CD14-positive monocyte (primary cell): ENCODE results near the gene MYOCD. TPM values are rescaled to one million over a fixed set of nuclear protein-coding genes. Genes with fewer than 3 reads are reported as not detected.

Experiments
- DNase-seq, 3 donors: peaks; one replicate each; pipeline ENCODE4 v3.0.0-alpha.2; 2011 to 2022
- H2AFZ ChIP-seq: 2 replicates; pipeline ENCODE4 v1.6.0; 2012; ENCODE audit warnings: mild to moderate bottlenecking, low read depth, low read length, inconsistent platforms; ENCODE audit not compliant: insufficient read depth, poor library complexity, severe bottlenecking
- H3K27ac ChIP-seq, 2 donors: 1 replicate in 1 of 2; 2 replicates in 1 of 2; pipeline ENCODE4 v1.5.1; 2012 to 2013; ENCODE audit warnings: low read length in 2 of 2, control low read depth in 1 of 2, inconsistent platforms in 1 of 2, low read depth in 1 of 2, mild to moderate bottlenecking in 1 of 2
- H3K27me3 ChIP-seq, 2 donors: one replicate each; pipeline versions ENCODE4 v1.6.0 to v1.6.1; 2011 to 2013; ENCODE audit warnings: low read length in 2 of 2; ENCODE audit not compliant: control insufficient read depth in 2 of 2, insufficient read depth in 2 of 2
- H3K36me3 ChIP-seq, 2 donors: replicated peaks in 1 of 2; 1 replicate in 1 of 2; 2 replicates in 1 of 2; pipeline versions ENCODE4 v1.5.1 to v1.6.1; 2012 to 2013; ENCODE audit warnings: low read length in 2 of 2, control low read depth in 1 of 2, inconsistent platforms in 1 of 2, mild to moderate bottlenecking in 1 of 2; ENCODE audit not compliant: insufficient read depth in 2 of 2, control insufficient read depth in 1 of 2
- H3K4me1 ChIP-seq, 2 donors: 1 replicate in 1 of 2; 2 replicates in 1 of 2; pipeline versions ENCODE4 v1.5.1 to v1.6.1; 2012 to 2013; ENCODE audit warnings: low read length in 2 of 2, control low read depth in 1 of 2, inconsistent platforms in 1 of 2, mild to moderate bottlenecking in 1 of 2, moderate library complexity in 1 of 2; ENCODE audit not compliant: insufficient read depth in 2 of 2, control insufficient read depth in 1 of 2
- H3K4me2 ChIP-seq: replicated peaks from 2 replicates; pipeline ENCODE3; 2012; ENCODE audit warnings: low read length, moderate library complexity, mild to moderate bottlenecking; ENCODE audit not compliant: poor library complexity, severe bottlenecking; ENCODE audit errors: extremely low read depth
- H3K4me3 ChIP-seq, 3 experiments: fragments of 200-600 bp in 1 of 3; sonication (generic) in 1 of 3; replicated peaks in 1 of 3; 1 replicate in 2 of 3; 2 replicates in 1 of 3; pipeline ENCODE4 v1.5.1; 2011 to 2013; ENCODE audit warnings: low read length in 3 of 3, mild to moderate bottlenecking in 3 of 3, control low read depth in 2 of 3, low read depth in 2 of 3, inconsistent platforms in 1 of 3, moderate library complexity in 1 of 3
- H3K79me2 ChIP-seq: 2 replicates; pipeline ENCODE4 v1.6.0; 2012; ENCODE audit warnings: mild to moderate bottlenecking, control low read depth, inconsistent platforms, low read length, moderate library complexity; ENCODE audit not compliant: insufficient read depth
- H3K9ac ChIP-seq: 2 replicates; pipeline ENCODE4 v1.6.0; 2017; ENCODE audit warnings: low read length, mild to moderate bottlenecking; ENCODE audit not compliant: insufficient read depth, poor library complexity, severe bottlenecking
- H3K9me3 ChIP-seq, 2 donors: replicated peaks in 1 of 2; 1 replicate in 1 of 2; 2 replicates in 1 of 2; pipeline versions ENCODE4 v1.5.1 to v1.6.1; 2012 to 2013; ENCODE audit warnings: low read length in 2 of 2, control low read depth in 1 of 2; ENCODE audit not compliant: control insufficient read depth in 1 of 2, insufficient read depth in 1 of 2
- H4K20me1 ChIP-seq: 2 replicates; pipeline ENCODE4 v1.6.0; 2012; ENCODE audit warnings: mild to moderate bottlenecking, low read length, control low read depth, moderate library complexity; ENCODE audit not compliant: insufficient read depth
- H3K27ac Mint-ChIP-seq, 7 donors: one replicate each; pipeline ENCODE4 v1.8.0; 2020; ENCODE audit warnings: mild to moderate bottlenecking in 7 of 7, mixed read lengths in 7 of 7, moderate library complexity in 6 of 7, inconsistent platforms in 2 of 7
- H3K27me3 Mint-ChIP-seq, 3 donors: one replicate each; pipeline ENCODE4 v1.8.0; 2021 to 2022; ENCODE audit warnings: low read depth in 3 of 3, mild to moderate bottlenecking in 3 of 3, mixed read lengths in 3 of 3, moderate library complexity in 3 of 3, inconsistent platforms in 1 of 3
- H3K36me3 Mint-ChIP-seq, 2 donors: one replicate each; pipeline ENCODE4 v1.8.0; 2020; ENCODE audit warnings: mixed read lengths in 2 of 2, inconsistent platforms in 1 of 2, mild to moderate bottlenecking in 1 of 2
- H3K4me1 Mint-ChIP-seq: one replicate; pipeline ENCODE4 v1.8.0; 2020; ENCODE audit warnings: mild to moderate bottlenecking, mixed read lengths
- H3K4me3 Mint-ChIP-seq, 2 donors: one replicate each; pipeline ENCODE4 v1.8.0; 2020; ENCODE audit warnings: mild to moderate bottlenecking in 2 of 2, mixed read lengths in 2 of 2, moderate library complexity in 1 of 2
- H3K9me3 Mint-ChIP-seq, 7 donors: one replicate each; pipeline ENCODE4 v1.8.0; 2020 to 2022; ENCODE audit warnings: mixed read lengths in 7 of 7, mild to moderate bottlenecking in 6 of 7, moderate library complexity in 6 of 7, inconsistent platforms in 2 of 7
- WGBS: methylation state at CpG from one replicate; pipeline ENCODE4 v1.1.5; 2013; ENCODE audit warnings: missing lambda C conversion rate; ENCODE audit not compliant: insufficient coverage; 5-methylcytosine and 5-hydroxymethylcytosine counted together
- intact Hi-C, 2 donors: fragments of 100-400 bp; cut with micrococcal nuclease; formaldehyde crosslinking; loops; one replicate each; pipeline versions ENCODE4 v1.15.0 to v1.15.1; 2023
- polyA plus RNA-seq, 3 donors: library from polyadenylated mRNA; depleted of rRNA in 1 of 3; unstranded in 2 of 3; stranded (reverse) in 1 of 3; fragments of 300-500 nt in 2 of 3; fragments of >200 nt in 1 of 3; fragmentation: Illumina TruSeq in 2 of 3; gene quantifications; 1 replicate in 2 of 3; 2 replicates in 1 of 3; pipeline ENCODE4 v1.2.3, GENCODE V29; 2012 to 2021
- TF ChIP-seq, protein P1 (sequence below): fragments of 200-600 bp; IDR thresholded peaks from one replicate; pipeline ENCODE4 v1.8.0; 2022; ENCODE audit warnings: antibody characterized with exemption, mild to moderate bottlenecking

The MYOCD gene
- polyA plus RNA-seq, 3 donors = not detected

GRCh38 chr17:12732366-12732765 is 66.7 kb downstream of the MYOCD start:
- Histone ChIP-seq H3K27ac (no peak overlapping the region), H3K36me3 (no peaks in the 10 kb centered on the region), H3K27me3 (no peaks in the 10 kb centered on the region), H4K20me1 (no peaks in the 10 kb centered on the region), H3K9me3 (peaks cover 0 to 3% of the 10 kb centered on the region in 2 donors), H3K4me1 (no peaks in the 10 kb centered on the region), H3K4me2 (no peak overlapping the region), H2AFZ (no peak overlapping the region), H3K79me2 (no peaks in the 10 kb centered on the region), H3K9ac (no peak overlapping the region), H3K4me3 (no peak overlapping the region)
- peaks cover 0 to 5% (median 2%) of the 10 kb centered on the region in 3 donors for H3K27me3 Mint-ChIP-seq
- H3K9me3 Mint-ChIP-seq = peaks cover 0 to 10% (median 4%) of the 10 kb centered on the region in 7 donors
- no peak overlapping the region for H3K4me3 Mint-ChIP-seq
- 96% methylated on average over 5 of the region's 8 CpGs for WGBS
- TF ChIP-seq, protein P1, sequence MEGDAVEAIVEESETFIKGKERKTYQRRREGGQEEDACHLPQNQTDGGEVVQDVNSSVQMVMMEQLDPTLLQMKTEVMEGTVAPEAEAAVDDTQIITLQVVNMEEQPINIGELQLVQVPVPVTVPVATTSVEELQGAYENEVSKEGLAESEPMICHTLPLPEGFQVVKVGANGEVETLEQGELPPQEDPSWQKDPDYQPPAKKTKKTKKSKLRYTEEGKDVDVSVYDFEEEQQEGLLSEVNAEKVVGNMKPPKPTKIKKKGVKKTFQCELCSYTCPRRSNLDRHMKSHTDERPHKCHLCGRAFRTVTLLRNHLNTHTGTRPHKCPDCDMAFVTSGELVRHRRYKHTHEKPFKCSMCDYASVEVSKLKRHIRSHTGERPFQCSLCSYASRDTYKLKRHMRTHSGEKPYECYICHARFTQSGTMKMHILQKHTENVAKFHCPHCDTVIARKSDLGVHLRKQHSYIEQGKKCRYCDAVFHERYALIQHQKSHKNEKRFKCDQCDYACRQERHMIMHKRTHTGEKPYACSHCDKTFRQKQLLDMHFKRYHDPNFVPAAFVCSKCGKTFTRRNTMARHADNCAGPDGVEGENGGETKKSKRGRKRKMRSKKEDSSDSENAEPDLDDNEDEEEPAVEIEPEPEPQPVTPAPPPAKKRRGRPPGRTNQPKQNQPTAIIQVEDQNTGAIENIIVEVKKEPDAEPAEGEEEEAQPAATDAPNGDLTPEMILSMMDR = no peak
- intact Hi-C loops = no loop called here
- no peak overlapping the region for H3K27ac Mint-ChIP-seq
- H3K4me1 Mint-ChIP-seq = no peaks in the 10 kb centered on the region
- DNase-seq = no peak
- no peaks in the 10 kb centered on the region for H3K36me3 Mint-ChIP-seq

GRCh38 chr17:12734926-12735325 is 69.2 kb downstream of the MYOCD start:
- TF ChIP-seq, protein P1 = no peak
- H3K9ac ChIP-seq = no peak overlapping the region
- no peak for DNase-seq
- H3K27ac ChIP-seq = no peak overlapping the region
- H4K20me1 ChIP-seq = no peaks in the 10 kb centered on the region
- H3K4me1 ChIP-seq = no peaks in the 10 kb centered on the region
- Mint-ChIP-seq H3K27me3 (peaks cover 0 to 4% (median 2%) of the 10 kb centered on the region in 3 donors), H3K36me3 (no peaks in the 10 kb centered on the region), H3K4me3 (no peak overlapping the region), H3K27ac (no peak overlapping the region), H3K4me1 (no peaks in the 10 kb centered on the region), H3K9me3 (peaks cover 0 to 7% (median 2%) of the 10 kb centered on the region in 7 donors)
- no peak overlapping the region for H3K4me2 ChIP-seq
- WGBS = 71% methylated on average over 4 of the region's 7 CpGs
- no peak overlapping the region for H3K4me3 ChIP-seq
- intact Hi-C loops = no loop called here
- H3K27me3 ChIP-seq = no peaks in the 10 kb centered on the region
- H3K36me3 ChIP-seq = no peaks in the 10 kb centered on the region
- no peaks in the 10 kb centered on the region for H3K79me2 ChIP-seq
- no peak overlapping the region for H2AFZ ChIP-seq
- peaks cover 0 to 3% of the 10 kb centered on the region in 2 donors for H3K9me3 ChIP-seq
